HT1080 (cell line): Measurements from ENCODE around the gene ISG15. TPM values are rescaled to one million over a fixed set of nuclear protein-coding genes. Genes with fewer than 3 reads are reported as not detected.
"Not testable (repeated sequence)": the region's sequence is repeated elsewhere in the genome, so short reads cannot be mapped to it uniquely, and the experiment has no call there.

Source experiments
- DNase-seq: peaks from one replicate; pipeline ENCODE4 v3.0.0-alpha.2; 2015; ENCODE audit warnings: low read depth
- total RNA-seq: library from RNA; depleted of rRNA; stranded (reverse); fragments of >200 nt; shearing (Covaris generic); gene quantifications from 2 replicates; pipeline ENCODE4 v1.2.3, GENCODE V29; 2014

ISG15 gene
- total RNA-seq, 1 experiment from 2014 or later: 48.6 TPM

DNA sequence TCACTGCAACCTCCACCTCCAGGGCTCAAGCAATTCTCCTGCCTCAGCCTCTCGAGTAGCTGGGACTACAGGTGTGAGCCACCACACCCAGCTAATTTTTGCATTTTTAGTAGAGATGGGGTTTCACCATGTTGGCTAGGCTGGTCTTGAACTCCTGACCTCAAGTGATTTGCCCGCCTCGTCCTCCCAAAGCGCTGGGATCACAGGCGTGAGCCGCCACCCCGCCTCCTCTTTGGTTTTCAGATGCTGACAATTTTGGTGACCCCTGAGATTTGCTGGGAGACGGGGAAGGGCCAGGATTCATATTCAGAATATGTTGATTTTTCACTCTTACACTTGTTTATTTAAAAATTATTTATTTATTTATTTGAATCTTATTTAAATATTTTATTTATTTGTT is 3.2 kb upstream of the ISG15 start:
- DNase-seq: not testable (repeated sequence)

GRCh38 chr1:1011396-1011949 is 1.8 kb upstream of the ISG15 start:
- no peak for DNase-seq

GRCh38 chr1:1012736-1013104 is 577 bp upstream of the ISG15 start:
- DNase-seq: not testable (repeated sequence)

DNA sequence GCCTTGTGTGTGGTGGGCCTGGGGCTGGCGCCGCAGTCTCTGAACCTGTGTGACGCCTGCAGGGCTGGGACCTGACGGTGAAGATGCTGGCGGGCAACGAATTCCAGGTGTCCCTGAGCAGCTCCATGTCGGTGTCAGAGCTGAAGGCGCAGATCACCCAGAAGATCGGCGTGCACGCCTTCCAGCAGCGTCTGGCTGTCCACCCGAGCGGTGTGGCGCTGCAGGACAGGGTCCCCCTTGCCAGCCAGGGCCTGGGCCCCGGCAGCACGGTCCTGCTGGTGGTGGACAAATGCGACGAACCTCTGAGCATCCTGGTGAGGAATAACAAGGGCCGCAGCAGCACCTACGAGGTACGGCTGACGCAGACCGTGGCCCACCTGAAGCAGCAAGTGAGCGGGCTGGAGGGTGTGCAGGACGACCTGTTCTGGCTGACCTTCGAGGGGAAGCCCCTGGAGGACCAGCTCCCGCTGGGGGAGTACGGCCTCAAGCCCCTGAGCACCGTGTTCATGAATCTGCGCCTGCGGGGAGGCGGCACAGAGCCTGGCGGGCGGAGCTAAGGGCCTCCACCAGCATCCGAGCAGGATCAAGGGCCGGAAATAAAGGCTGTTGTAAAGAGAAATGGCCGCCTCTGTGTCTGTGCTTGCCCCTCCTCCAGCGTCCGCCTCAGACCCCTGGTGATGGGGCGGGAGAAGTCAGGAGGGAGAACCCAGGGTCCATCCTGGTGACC is 788 bp downstream of the ISG15 start:
- no peak for DNase-seq

- no peak for DNase-seq
Observed at GRCh38 chr1:1014799-1015681, 1.7 kb downstream of the ISG15 start.

GRCh38 chr1:1017397-1018320 is 4.4 kb downstream of the ISG15 start:
- not testable (repeated sequence) for DNase-seq

- DNase-seq: not testable (repeated sequence)
Observed at GRCh38 chr1:1018321-1018685, 5.0 kb downstream of the ISG15 start.

DNA sequence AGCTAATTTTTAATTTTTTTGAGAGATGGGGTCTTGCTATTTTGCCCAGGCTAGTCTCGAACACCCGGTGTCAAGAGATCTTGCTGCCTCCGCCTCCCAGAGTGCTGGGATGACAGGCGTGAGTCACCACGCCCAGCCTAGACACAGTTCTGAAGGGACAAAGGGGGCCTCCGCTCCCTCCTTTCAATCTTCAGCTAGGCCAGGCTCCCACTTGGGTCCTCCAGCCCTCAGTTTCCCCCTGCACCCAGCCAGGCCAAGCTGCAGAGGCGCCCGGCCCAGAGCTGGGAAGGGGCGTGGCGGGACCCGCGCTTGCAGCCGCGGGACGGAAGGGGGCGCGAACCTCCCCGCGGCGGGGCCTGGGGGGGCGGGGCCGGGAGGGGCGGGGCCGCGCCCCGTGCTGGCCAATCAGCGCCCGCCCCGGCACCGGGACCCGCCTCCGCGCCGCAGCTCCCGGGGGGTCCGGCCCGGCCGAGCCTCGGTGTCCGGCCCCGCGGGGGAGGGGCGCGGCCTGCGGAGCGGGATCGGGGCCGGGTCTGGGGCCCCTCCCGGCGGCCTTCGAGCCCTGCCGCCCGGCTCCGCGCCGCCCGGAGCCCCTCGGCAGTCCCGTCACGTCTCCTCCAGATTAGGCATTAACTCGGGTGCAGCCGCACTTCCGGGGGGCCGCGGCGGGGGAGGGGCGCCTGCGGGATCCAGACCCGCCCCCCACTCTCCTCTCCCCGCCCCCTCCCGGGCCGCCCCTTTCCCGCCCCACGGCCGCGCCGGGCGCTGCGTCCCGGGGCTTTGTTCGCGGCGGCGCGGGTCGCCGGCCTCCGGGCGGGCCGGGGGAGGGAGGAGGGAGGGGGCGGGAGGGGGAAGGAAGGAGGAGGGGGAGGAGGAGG is 6.1 kb downstream of the ISG15 start:
- peak; percentile 48 for DNase-seq

DNA sequence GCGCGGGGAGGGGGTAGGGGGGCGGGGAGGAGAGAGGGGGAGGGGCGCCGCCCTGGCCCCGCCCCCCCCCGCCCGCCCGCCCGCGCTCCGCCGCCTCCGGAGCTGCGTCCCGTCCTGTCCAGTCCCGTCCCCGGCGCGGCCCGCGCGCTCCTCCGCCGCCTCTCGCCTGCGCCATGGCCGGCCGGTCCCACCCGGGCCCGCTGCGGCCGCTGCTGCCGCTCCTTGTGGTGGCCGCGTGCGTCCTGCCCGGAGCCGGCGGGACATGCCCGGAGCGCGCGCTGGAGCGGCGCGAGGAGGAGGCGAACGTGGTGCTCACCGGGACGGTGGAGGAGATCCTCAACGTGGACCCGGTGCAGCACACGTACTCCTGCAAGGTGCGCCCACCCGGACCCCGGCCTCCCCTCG is 6.7 kb downstream of the ISG15 start, which contains the start of gene AGRN:
Gene AGRN (plus strand): TSS at position 121 of the 405 bp plus-strand sequence. CDS start 53 bp downstream, at position 174.
- no peak for DNase-seq

GRCh38 chr1:1020415-1021009 is 7.2 kb downstream of the ISG15 start:
- DNase-seq: no peak

DNA sequence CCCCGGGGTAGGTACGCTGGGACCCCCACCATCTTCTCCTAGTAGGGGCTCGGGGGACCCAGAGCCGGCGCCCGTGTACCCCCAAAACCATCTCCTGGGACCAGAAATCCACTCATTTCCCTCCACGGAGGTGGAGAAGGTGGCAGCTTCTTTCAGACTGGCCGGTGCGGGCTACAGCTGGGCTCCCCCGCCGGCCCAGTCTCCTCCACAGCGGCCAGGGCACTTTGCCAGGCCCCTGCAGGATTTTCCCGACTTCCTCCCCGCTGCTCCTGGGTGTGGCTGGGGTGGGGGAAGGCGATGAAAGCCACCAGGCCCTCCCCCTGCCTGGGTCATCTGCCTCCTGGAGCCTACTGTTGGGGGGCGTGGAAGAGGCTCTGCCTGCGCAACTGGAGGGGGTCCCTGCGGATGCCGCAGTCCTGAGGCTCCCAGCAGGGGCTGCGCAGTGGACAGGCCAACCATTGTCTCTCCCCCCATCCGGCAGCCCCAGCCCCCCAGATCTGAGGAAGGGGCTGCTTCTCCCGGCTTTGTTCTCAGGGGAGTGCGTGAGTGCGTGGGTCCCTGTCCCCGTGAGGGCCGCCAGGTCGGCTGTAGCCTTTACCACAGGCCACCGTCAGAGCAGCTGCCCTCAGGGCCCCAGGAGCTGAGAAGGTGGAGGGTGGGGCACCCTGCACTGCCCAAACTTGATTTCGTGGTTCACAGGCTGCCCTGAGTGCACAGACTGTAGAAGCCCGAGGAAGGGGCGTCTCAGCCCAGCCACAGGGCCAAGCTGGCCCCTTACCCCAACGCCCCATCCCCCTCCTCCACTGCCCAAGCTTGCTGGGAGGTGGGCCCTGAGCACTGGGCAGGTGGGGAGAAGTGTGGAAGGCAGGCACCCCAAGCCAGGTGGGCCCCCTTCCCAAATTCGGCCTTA is 8.0 kb downstream of the ISG15 start:
- DNase-seq: peak; percentile 87

GRCh38 chr1:1021920-1022259 is 8.6 kb downstream of the ISG15 start:
- DNase-seq: peak; percentile 89

GRCh38 chr1:1022302-1023009 is 9.2 kb downstream of the ISG15 start:
- DNase-seq: no peak

DNA sequence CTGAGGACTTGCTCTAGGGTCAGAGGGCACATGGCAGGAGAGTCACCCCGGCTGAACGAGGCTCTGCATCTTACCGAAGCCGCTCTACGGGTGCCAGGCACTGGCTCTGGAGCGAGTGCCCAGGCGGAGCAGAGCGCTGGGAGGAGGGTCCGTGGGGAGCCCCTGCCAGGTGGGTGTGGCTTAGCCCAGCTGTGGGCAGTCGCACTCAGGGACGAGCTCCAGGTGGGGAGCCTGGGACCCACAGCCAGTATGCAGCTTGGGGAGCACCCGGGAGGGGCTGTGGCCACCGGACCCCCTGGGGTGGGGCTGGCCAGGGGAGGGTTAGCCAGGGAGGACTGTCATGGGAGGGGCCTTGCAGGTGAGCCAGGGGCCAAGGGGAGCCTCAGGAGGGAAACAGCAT is 10.4 kb downstream of the ISG15 start:
- no peak for DNase-seq

DNA sequence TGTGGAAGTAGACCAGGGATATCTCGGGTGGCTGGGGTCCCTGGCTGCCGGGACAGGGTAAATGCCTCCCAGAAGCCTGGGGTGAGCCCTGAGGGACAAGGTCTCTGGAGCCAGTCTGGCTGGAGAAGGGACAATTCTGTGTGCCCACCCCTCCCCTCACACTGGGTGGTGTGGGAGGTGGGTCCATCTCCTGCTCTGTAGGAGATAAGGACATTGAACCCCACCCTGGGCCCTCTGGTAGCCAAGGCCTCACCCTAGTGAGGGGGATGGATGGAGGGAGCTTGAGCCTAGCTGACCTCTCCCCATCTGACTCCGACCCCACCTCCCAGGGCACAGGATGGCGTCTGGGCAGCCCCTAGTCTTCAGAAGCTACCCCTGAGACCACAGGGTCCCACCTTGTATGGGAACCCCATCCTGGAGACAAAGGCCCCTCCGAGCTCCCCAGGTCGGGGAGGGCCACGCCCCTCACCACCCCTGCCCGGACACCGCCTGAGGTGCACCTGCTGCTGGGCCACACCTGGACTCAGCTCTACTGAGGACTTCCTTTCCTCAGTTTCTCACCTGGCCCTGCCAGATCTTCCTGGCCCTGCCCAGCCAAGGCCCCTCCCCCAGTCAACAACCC is 11.0 kb downstream of the ISG15 start:
- no peak for DNase-seq

DNA sequence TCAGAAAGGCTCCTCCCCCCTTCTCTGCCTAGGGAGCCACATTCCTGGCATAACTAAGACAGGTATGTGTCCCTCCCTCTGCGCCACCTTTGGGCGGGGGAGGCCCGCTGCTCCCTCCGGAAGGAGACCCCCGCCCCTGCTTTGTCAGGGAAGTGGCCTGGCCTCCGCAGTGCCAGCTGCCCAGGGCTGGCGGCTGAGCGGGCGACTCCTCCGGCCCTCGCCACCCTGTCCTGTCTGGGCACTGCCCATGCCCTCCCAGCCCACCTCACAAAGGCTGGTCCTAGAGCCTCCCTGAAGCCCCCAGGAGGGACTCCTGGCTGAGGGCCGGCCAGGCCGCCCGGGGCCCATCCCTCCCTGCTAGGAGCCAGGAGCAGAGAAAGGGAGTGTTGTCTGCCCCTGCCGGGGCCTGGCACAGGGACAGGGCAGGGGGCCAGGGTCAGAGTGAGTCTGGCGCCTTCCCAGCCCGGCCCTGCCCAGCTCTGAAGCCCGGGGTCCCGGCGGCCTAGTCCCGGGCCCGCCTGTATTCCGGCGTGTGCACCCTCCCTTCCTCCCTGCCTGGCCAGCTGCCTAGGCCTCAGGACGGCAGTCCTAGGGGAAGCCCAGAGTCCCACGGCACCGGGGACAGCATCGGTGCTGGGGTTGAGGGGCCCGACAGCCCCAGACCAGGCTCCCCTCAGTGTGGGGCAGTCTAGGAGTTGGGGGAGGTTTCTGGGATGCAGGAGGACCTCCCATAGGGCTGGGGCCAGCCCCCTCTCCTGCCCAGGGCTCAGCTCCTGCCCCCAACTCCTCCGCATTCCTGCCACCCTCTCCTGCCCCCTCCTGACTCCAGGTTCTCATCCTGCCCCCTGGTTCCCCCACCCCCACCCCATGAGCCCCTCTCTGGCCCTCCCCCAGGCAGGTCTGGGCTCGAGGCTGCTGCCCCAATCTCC is 11.7 kb downstream of the ISG15 start:
- peak; percentile 50 for DNase-seq

- DNase-seq: no peak
Observed at GRCh38 chr1:1025730-1026129, 12.4 kb downstream of the ISG15 start.
